HepG2 (cell line): ENCODE measurements around the gene HDGFL2. TPM values are rescaled to one million over a fixed set of nuclear protein-coding genes. Genes with fewer than 3 reads are reported as not detected.
A peak's percentile ranks its signal among the peaks of the same experiment; 100 is the strongest.

Experiments
- AGO1 ChIP-seq: fragments of 200-400 bp; formaldehyde crosslinking; IDR thresholded peaks from 2 replicates; pipeline ENCODE4 v1.6.1; 2017; ENCODE audit warnings: mild to moderate bottlenecking, low read depth, low read length, moderate library complexity; ENCODE audit not compliant: poor library complexity, severe bottlenecking
- CC2D1A ChIP-seq: sonication (generic); formaldehyde crosslinking; IDR thresholded peaks from 2 replicates; pipeline ENCODE4 v1.8.1; 2023; ENCODE audit warnings: mild to moderate bottlenecking, missing genetic modification reagents
- GABPB1 ChIP-seq: IDR thresholded peaks from 2 replicates; pipeline ENCODE4 v1.6.1; 2016; ENCODE audit warnings: mild to moderate bottlenecking, missing genetic modification reagents, moderate library complexity, missing compliant biosample characterization
- HHEX ChIP-seq: IDR thresholded peaks from 2 replicates; pipeline ENCODE4 v1.6.1; 2016; ENCODE audit warnings: control low read depth
- HNF1B ChIP-seq: sonication (generic); formaldehyde crosslinking; IDR thresholded peaks from 2 replicates; pipeline ENCODE4 v1.5.1; 2020; ENCODE audit warnings: mild to moderate bottlenecking, moderate library complexity, missing genetic modification reagents
- IRF9 ChIP-seq: sonication (generic); formaldehyde crosslinking; IDR thresholded peaks from 2 replicates; pipeline ENCODE4 v1.8.0; 2022; ENCODE audit warnings: missing genetic modification reagents, mild to moderate bottlenecking, borderline replicate concordance
- KMT2A ChIP-seq: sonication (generic); formaldehyde crosslinking; IDR thresholded peaks from 2 replicates; pipeline ENCODE4 v1.4.0; 2020; ENCODE audit warnings: missing genetic modification reagents
- RELA ChIP-seq: sonication (generic); formaldehyde crosslinking; IDR thresholded peaks from 2 replicates; pipeline ENCODE4 v1.4.0; 2020; ENCODE audit warnings: missing genetic modification reagents
- RFXAP ChIP-seq: sonication (generic); formaldehyde crosslinking; IDR thresholded peaks from 2 replicates; pipeline ENCODE4 v1.4.0; 2020; ENCODE audit warnings: missing genetic modification reagents, borderline replicate concordance
- RXRB ChIP-seq: IDR thresholded peaks from 2 replicates; pipeline ENCODE4 v1.6.1; 2016; ENCODE audit warnings: borderline replicate concordance, missing genetic modification reagents, missing compliant biosample characterization
- SPEN ChIP-seq: sonication (generic); formaldehyde crosslinking; IDR thresholded peaks from 2 replicates; pipeline ENCODE4 v1.5.1; 2020; ENCODE audit warnings: low read depth, mild to moderate bottlenecking, missing genetic modification reagents
- STAG1 ChIP-seq: sonication (generic); formaldehyde crosslinking; IDR thresholded peaks from 2 replicates; pipeline ENCODE4 v1.4.0; 2020; ENCODE audit warnings: missing genetic modification reagents
- YEATS4 ChIP-seq: sonication (generic); formaldehyde crosslinking; IDR thresholded peaks from 2 replicates; pipeline ENCODE4 v1.4.0; 2020; ENCODE audit warnings: missing genetic modification reagents, borderline replicate concordance
- ZFP82 ChIP-seq: sonication (generic); formaldehyde crosslinking; IDR thresholded peaks from 2 replicates; pipeline ENCODE4 v1.5.1; 2020; ENCODE audit warnings: mild to moderate bottlenecking, missing genetic modification reagents, borderline replicate concordance
- ZGPAT ChIP-seq: IDR thresholded peaks from 2 replicates; pipeline ENCODE4 v1.6.1; 2016; ENCODE audit warnings: mild to moderate bottlenecking
- ZNF468 ChIP-seq: sonication (generic); formaldehyde crosslinking; IDR thresholded peaks from 2 replicates; pipeline ENCODE4 v1.8.0; 2022; ENCODE audit warnings: mild to moderate bottlenecking, moderate library complexity, missing genetic modification reagents
- ZNF883 ChIP-seq: sonication (generic); formaldehyde crosslinking; IDR thresholded peaks from 2 replicates; pipeline ENCODE4 v1.5.1; 2020; ENCODE audit warnings: mild to moderate bottlenecking, missing genetic modification reagents; ENCODE audit errors: not compliant biosample characterization
- polyA plus RNA-seq, 8 experiments: library from polyadenylated mRNA; depleted of rRNA in 3 of 8; stranded (reverse) in 7 of 8; unstranded in 1 of 8; fragments of >200 nt; fragmentation: Illumina TruSeq in 4 of 8; extraction: Trizol in 4 of 8; gene quantifications; 2 replicates each; pipeline versions ENCODE4 v1.2.1 to v1.2.3, GENCODE V29; 2011 to 2016; ENCODE audit warnings: low read depth in 4 of 8, missing spikeins in 1 of 8, mixed read lengths in 1 of 8; ENCODE audit not compliant: insufficient read depth in 1 of 8
- total RNA-seq, 5 experiments: library from RNA; depleted of rRNA; stranded (reverse); fragments of >200 nt; fragmentation: Illumina TruSeq; extraction: Trizol; gene quantifications; 2 replicates each; pipeline ENCODE4 v1.2.3, GENCODE V29; 2016; ENCODE audit warnings: low read depth in 1 of 5
- TF ChIP-seq, protein P1 (sequence below): sonication (generic); formaldehyde crosslinking; IDR thresholded peaks from 2 replicates; pipeline ENCODE4 v1.4.0; 2020; ENCODE audit warnings: missing genetic modification reagents
- TF ChIP-seq, protein P2 (sequence below): sonication (generic); formaldehyde crosslinking; IDR thresholded peaks from 2 replicates; pipeline ENCODE4 v1.4.0; 2020; ENCODE audit warnings: mild to moderate bottlenecking, missing genetic modification reagents

Gene HDGFL2
- total and polyA plus RNA-seq, 2 of the 13 experiments (the other 11 are each of a cell fraction or from before 2014, with no cell fraction given), result 20.0 to 51.1 TPM

- TF ChIP-seq IRF9, result no peak
- TF ChIP-seq ZGPAT (CRISPR knock-in tag), result no peak
- no peak for TF ChIP-seq RELA
- TF ChIP-seq GABPB1 (CRISPR knock-in tag), result peak; percentile 93
- TF ChIP-seq ZNF468 (CRISPR knock-in tag), result no peak
- TF ChIP-seq HHEX, result no peak
- TF ChIP-seq RXRB (CRISPR knock-in tag), result peak; percentile 61; the same call in 1 of the 2 replicates
- TF ChIP-seq, protein P1, sequence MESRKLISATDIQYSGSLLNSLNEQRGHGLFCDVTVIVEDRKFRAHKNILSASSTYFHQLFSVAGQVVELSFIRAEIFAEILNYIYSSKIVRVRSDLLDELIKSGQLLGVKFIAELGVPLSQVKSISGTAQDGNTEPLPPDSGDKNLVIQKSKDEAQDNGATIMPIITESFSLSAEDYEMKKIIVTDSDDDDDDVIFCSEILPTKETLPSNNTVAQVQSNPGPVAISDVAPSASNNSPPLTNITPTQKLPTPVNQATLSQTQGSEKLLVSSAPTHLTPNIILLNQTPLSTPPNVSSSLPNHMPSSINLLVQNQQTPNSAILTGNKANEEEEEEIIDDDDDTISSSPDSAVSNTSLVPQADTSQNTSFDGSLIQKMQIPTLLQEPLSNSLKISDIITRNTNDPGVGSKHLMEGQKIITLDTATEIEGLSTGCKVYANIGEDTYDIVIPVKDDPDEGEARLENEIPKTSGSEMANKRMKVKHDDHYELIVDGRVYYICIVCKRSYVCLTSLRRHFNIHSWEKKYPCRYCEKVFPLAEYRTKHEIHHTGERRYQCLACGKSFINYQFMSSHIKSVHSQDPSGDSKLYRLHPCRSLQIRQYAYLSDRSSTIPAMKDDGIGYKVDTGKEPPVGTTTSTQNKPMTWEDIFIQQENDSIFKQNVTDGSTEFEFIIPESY (CRISPR knock-in tag), result no peak; the same call in 1 of the 2 replicates
- TF ChIP-seq, protein P2, sequence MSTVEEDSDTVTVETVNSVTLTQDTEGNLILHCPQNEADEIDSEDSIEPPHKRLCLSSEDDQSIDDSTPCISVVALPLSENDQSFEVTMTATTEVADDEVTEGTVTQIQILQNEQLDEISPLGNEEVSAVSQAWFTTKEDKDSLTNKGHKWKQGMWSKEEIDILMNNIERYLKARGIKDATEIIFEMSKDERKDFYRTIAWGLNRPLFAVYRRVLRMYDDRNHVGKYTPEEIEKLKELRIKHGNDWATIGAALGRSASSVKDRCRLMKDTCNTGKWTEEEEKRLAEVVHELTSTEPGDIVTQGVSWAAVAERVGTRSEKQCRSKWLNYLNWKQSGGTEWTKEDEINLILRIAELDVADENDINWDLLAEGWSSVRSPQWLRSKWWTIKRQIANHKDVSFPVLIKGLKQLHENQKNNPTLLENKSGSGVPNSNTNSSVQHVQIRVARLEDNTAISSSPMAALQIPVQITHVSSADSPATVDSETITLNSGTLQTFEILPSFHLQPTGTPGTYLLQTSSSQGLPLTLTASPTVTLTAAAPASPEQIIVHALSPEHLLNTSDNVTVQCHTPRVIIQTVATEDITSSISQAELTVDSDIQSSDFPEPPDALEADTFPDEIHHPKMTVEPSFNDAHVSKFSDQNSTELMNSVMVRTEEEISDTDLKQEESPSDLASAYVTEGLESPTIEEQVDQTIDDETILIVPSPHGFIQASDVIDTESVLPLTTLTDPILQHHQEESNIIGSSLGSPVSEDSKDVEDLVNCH (CRISPR knock-in tag), result no peak
- TF ChIP-seq ZNF883, result no peak
- no peak for TF ChIP-seq ZFP82 (CRISPR knock-in tag)
- TF ChIP-seq KMT2A, result no peak
- TF ChIP-seq HNF1B (CRISPR knock-in tag), result peak; percentile 54; the same call in 1 of the 2 replicates
- no peak for TF ChIP-seq AGO1
- peak; percentile 61; the same call in 1 of the 2 replicates for TF ChIP-seq RFXAP
- 0 out of 2 replicates have a peak, but pooled peaks have one; percentile 19 for TF ChIP-seq CC2D1A (CRISPR knock-in tag)
- TF ChIP-seq STAG1 (CRISPR knock-in tag), result no peak
- peak; percentile 62 for TF ChIP-seq YEATS4 (CRISPR knock-in tag)
- TF ChIP-seq SPEN, result peak; percentile 91
These were observed 14.3 kb upstream of the HDGFL2 start, which contains the start of gene UBXN6 (continued) for GRCh38 chr19:4457654-4458395.
